GM12892 (cell line): ENCODE data around the gene MRE11.

Experiments
- POLR2A ChIP-seq: IDR thresholded peaks from 2 replicates; pipeline ENCODE4 v1.6.1; 2011; ENCODE audit warnings: low read depth, low read length, control low read depth
- POLR2AphosphoS5 ChIP-seq: IDR thresholded peaks from 2 replicates; pipeline ENCODE4 v1.6.1; 2011; ENCODE audit warnings: low read depth, low read length, control low read depth

GRCh38 chr11:94449437-94449836, 44.2 kb downstream of the MRE11 start:
- TF ChIP-seq POLR2AphosphoS5 (no peak), POLR2A (no peak)
